Measurements from ENCODE around the gene SLC25A36.
"Not testable (repeated sequence)": the region's sequence is repeated elsewhere in the genome, so short reads cannot be mapped to it uniquely, and the experiment has no call there.

SLC25A36 gene

GRCh38 chr3:141000027-141000663, 58.5 kb downstream of the SLC25A36 start:
- no peak for DNase-seq

- DNase-seq: no peak
Measured at GRCh38 chr3:141000686-141001085, 59.0 kb downstream of the SLC25A36 start.

GRCh38 chr3:141006344-141006743, 64.7 kb downstream of the SLC25A36 start:
- no peak for DNase-seq

GRCh38 chr3:141009496-141009895, 67.9 kb downstream of the SLC25A36 start:
- no peak for DNase-seq

- peak; percentile 76 for DNase-seq
Measured at GRCh38 chr3:141011232-141011996, 69.8 kb downstream of the SLC25A36 start.

GRCh38 chr3:141011997-141012262, 70.3 kb downstream of the SLC25A36 start:
- no peak for DNase-seq

GRCh38 chr3:141012571-141012970, 70.9 kb downstream of the SLC25A36 start:
- no peak for DNase-seq

GRCh38 chr3:141015481-141015880, 73.8 kb downstream of the SLC25A36 start:
- DNase-seq: no peak

- DNase-seq: not testable (repeated sequence)
Measured at GRCh38 chr3:141017366-141018322, 76.0 kb downstream of the SLC25A36 start.

- DNase-seq: no peak
Measured at GRCh38 chr3:141019244-141019643, 77.6 kb downstream of the SLC25A36 start.

- DNase-seq: no peak
Measured at GRCh38 chr3:141020143-141020830, 78.7 kb downstream of the SLC25A36 start.

GRCh38 chr3:141021261-141021660, 79.6 kb downstream of the SLC25A36 start:
- DNase-seq: no peak

Data from activated CD4-positive, CD25-positive, alpha-beta regulatory T cell treated with anti-CD3 and anti-CD28 coated beads, Interleukin-2, amount 50 U/mL, for 72 hours (primary cell).